GM18951 (cell line): ENCODE measurements around the gene CIAO3.
"Not testable (repeated sequence)": the region's sequence is repeated elsewhere in the genome, so short reads cannot be mapped to it uniquely, and the experiment has no call there.

Source experiments
- POLR2A ChIP-seq: IDR thresholded peaks from 4 replicates; pipeline ENCODE4 v1.6.1; 2011; ENCODE audit warnings: mild to moderate bottlenecking; ENCODE audit not compliant: insufficient read length, insufficient read depth; ENCODE audit errors: extremely low read depth
- in situ Hi-C: fragments of 300-500 bp; cut with MboI; formaldehyde crosslinking; loops from one replicate; pipeline ENCODE4 v1.12.0; 2022; ENCODE audit warnings: low sequenced_read_pairs, mixed read lengths, inconsistent platforms; ENCODE audit not compliant: unreplicated experiment

The CIAO3 gene

GRCh38 chr16:761625-762513 is 21.1 kb upstream of the CIAO3 start:
- TF ChIP-seq POLR2A: no peak
- in situ Hi-C loops: no loop called here

- TF ChIP-seq POLR2A: no peak
- in situ Hi-C loops: no loop called here
Measured at GRCh38 chr16:760545-761343, 19.9 kb upstream of the CIAO3 start, which contains the start of gene MSLN. Gene MSLN, plus strand, starts transcription at chr16:760734. Its CDS starts 1,947 bp downstream, at chr16:762681.

DNA sequence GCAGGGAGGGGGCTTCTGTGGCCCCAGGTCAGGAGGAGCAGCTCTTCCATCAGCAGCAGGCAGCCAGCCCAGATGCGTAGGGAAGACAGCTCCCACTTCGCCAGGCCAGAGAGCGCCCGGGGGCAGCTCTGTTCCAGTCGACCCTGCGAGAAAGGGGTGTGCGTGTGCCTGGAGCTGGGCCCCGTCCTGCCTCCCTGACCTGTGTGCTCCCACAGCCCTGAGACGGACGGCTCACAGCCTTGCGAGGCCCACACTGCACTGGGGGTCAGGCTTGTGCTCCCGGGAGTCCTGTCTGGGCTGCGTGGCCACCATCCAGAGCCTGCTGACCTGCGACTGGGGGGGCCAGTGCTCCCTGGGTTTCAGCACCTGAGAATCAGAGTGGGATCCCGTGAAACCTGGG is 19.3 kb upstream of the CIAO3 start:
- in situ Hi-C loops: no loop called here
- no peak for TF ChIP-seq POLR2A

- in situ Hi-C loops: no loop called here
- no peak for TF ChIP-seq POLR2A
Measured at GRCh38 chr16:759110-759910, 18.5 kb upstream of the CIAO3 start.

- TF ChIP-seq POLR2A: no peak
- in situ Hi-C loops: no loop called here
Measured at GRCh38 chr16:756428-756827, 15.6 kb upstream of the CIAO3 start.

- TF ChIP-seq POLR2A: no peak
- in situ Hi-C loops: no loop called here
Measured at GRCh38 chr16:754656-755055, 13.9 kb upstream of the CIAO3 start.

- in situ Hi-C loops: not testable (repeated sequence)
Measured at GRCh38 chr16:754121-754607, 13.4 kb upstream of the CIAO3 start.

DNA sequence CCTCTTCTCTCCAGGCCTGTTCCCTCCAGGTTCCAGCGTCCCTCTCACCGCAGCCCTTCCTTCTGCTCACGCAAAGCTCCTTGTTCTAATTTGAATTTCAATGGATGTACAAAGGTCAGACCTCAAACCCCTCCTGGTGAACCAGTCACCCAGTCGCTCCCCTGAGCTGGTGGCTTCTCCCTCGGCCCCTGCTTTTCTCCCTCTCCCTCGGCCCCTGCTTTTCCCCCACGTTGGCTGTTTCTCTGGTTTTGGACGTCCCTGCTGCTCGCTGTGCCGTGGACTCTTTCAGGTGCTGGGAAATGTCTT is 11.2 kb upstream of the CIAO3 start:
- in situ Hi-C loops: no loop called here

DNA sequence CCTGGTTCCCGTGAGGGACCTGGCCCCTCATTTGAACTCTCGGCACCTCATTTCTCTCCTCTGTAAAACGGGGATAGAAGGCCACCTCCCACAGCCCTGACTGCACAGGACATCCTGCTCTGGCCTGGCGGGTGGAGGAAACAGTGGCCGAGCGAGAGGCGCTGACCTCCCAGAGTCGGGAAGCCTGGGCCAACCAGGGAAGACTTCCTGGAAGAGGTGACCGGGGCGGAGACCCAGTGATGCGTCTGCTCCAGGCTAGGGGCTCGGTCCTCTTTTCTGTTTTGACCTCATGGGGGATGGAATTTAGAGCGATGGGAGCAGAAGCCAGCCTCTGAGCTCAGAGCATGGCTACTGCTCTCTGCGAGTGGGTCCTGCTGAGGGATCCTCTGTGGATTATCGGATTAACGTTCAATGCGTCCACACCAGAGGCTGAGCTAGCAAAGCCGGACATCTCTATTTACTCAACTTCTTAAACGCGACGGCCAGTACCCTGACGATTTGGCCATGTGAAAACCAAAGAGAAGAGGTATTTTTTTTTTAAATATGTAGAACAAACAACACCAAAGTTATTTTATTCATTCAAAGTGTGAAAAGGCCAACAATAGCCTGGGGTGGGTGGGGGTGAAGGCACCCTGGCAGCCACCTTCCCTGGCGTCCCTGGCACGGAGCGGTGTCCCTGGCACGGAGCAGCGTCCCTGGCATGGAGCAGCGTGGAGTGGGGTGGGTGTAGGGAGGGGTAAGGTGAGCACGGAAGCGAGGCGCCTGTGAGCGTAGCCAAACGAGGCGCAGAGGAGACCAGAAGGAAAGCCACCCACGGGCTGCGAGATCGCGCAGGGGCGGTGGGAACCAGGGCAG is 10.6 kb upstream of the CIAO3 start:
- no peak for TF ChIP-seq POLR2A
- in situ Hi-C loops: no loop called here

More for the DNA sequence above, 11.2 kb upstream of the CIAO3 start:
- no peak for TF ChIP-seq POLR2A

GRCh38 chr16:750485-750884 is 9.7 kb upstream of the CIAO3 start:
- TF ChIP-seq POLR2A: no peak
- in situ Hi-C loops: no loop called here

GRCh38 chr16:749010-749409 is 8.2 kb upstream of the CIAO3 start:
- no peak for TF ChIP-seq POLR2A
- in situ Hi-C loops: no loop called here

GRCh38 chr16:747978-748746 is 7.4 kb upstream of the CIAO3 start:
- TF ChIP-seq POLR2A: no peak
- in situ Hi-C loops: no loop called here

DNA sequence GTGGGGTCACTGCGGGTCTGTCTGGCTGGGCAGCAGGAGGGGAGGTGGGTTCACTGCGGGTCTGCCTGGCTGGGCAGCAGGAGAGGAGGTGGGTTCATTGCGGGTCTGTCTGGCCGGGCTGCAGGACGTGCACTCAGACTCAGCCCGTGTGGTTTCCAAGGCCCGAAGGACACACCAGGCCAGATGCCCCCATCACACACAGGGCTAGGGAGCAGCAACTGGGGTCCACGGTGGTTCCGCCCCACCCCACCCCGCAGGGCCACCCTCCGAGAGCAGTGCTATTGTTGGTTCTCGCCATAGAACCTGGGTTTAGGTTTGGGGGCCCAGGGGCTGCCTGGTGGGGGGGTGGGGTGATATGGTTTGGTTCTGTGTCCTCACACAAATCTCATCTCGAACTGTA is 5.8 kb upstream of the CIAO3 start:
- in situ Hi-C loops: no loop called here
- TF ChIP-seq POLR2A: no peak
